GM19397 (cell line): Measurements from ENCODE around the gene CNEP1R1.
"Not testable (repeated sequence)": the region's sequence is repeated elsewhere in the genome, so short reads cannot be mapped to it uniquely, and the experiment has no call there.

ENCODE experiments used
- ATAC-seq: cut with Tn5 transposase; IDR thresholded peaks from one replicate; pipeline ENCODE4 v1.9.1; 2021; ENCODE audit warnings: mild to moderate bottlenecking, moderate library complexity; ENCODE audit not compliant: unreplicated experiment

The CNEP1R1 gene, protein sequence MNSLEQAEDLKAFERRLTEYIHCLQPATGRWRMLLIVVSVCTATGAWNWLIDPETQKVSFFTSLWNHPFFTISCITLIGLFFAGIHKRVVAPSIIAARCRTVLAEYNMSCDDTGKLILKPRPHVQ

DNA sequence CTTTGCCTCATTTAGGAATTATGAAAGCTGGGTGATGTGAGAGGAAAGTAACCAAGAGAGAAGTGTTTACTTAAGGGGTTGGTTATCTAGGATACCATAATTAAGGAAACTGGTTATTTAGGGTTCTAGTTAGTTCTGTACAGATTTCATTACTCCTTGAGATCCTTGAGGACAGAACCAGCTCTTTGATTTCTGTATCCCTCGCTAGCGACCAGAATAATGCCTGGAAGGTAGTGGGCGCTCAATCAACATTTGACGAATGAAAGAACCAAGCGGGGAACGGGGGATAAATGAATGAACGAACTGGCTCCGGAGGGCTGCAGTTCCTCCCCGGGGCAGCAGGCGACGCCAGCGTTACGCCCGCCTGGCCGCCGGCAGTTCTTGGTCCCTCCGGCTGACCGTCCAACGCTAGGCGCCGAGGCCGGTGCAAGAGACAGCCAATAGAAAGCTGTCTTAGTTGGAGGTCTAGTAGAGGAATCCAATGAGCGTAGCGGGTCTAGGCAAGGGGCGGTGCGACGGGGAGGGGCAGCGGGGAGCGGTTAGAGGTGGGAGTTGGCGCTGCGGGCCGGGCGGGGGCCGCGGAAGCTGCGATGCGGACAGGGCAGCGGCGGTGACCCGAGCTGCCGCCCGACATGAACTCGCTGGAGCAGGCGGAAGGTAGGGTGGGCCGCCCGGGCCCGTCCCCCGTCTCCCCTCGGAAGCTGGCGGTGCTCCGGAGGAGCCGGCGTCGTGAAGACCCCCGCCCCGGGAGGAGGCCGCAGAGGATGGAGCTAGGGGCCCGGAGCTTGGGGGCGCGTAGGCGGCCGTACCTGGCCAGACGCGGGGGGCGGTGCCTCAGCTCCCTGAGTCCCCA, at the start of gene CNEP1R1:
TSS of gene CNEP1R1 (plus strand) at position 542 of the 853 bp plus-strand sequence. CDS start at position 633, 91 bp downstream.
- peak; percentile 99 for ATAC-seq

DNA sequence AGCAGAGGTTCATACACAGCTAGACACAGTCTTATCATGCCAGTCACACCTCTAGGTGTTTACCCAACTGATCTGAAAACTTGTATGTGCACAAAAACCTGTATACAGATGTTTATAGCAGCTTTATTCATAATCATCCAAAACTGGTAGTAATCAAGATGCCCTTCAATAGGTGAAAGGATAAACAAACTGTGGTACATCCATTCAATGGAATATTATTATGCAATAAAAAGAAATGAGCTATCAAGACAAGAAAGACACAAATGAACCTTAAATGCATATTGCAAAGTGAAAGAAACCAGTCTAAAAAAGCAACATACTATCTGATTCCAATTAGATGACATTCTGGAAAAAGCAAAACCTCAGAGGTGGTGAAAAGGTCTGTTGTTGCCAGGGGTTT, 47.6 kb upstream of the CNEP1R1 start:
- no peak for ATAC-seq

DNA sequence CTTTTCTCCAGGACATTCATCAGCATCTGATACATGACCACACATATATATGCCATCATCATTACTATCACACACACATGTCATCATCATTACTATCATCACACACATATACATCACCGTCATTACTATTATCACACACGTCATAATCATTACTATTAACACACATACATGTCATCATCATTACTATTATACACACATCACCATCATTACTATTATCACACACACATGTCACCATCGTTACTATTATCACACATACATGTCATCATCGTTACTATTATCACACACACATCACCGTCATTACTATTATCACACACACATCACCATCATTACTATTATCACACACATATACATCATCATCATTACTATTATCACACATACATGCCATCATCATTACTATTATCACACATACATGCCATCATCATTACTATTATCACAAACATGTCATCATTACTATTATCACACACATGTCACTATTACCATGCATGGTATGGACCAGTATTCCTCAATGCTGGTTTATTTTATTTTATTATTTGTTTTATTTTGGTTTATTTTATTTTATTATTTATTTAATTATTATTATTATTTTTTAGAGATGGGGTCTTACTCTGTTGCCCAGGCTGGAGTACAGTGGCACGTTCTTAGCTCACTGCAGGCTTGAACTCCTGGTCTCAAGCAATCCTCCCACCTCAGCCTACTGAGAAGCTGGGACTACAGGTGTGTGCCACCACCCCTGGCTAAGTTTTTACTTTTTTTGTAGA, 46.3 kb upstream of the CNEP1R1 start:
- ATAC-seq: no peak

DNA sequence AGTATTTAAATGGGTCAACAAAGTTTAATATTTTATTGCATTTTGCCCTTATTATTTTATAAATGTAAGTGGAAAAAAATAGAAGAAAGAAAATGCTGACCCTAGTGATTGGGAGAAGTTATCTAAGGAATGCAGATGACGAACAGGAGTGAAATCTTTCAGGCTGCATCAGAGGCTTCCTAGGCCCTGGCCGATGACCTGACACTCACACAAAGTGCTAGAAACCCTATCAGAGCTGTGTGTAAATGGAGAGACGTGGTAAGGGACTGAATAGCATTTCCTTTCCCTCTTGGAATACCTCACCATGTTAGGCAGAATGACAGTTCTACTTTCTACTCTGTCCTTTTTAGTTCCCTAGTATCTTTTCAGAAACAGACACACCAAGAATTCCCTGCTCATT, 44.9 kb upstream of the CNEP1R1 start:
- no peak for ATAC-seq

DNA sequence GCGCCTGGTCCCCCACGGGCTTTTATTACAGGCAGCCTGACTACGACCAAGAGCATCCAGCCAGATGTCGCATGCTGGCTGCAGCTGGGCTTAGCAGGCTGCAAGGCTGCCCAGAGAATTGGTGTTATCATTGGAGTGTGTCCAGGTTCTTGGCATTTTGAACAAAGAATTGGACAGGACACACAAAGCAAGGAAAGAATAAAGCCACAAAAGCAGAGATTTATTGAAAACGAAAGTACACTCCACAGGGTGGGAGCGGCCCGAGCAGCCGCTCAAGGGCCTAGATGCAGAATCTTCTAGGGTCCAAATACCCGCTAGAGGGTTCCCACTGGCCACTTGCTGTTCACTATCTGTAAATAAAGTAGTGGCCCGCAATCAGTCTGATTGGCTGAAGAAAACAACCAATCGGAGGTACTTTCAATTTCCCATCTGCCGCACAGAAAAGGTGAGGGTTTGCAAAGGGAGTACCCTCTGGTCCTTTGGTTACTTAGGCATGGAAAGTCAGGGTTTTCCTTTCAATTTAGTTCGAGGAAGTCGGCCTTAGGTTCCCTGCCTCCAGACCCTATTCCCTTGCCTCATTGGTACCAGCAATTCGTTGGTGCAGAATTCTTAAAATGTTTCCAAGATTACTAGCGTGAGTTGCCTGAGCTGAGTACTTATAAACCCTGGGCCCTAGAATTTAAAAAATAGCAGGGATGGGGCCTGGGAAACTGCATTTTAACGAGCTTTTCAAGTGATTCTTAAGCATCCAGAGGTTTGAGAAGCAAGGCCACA, 38.5 kb upstream of the CNEP1R1 start:
- no peak for ATAC-seq

DNA sequence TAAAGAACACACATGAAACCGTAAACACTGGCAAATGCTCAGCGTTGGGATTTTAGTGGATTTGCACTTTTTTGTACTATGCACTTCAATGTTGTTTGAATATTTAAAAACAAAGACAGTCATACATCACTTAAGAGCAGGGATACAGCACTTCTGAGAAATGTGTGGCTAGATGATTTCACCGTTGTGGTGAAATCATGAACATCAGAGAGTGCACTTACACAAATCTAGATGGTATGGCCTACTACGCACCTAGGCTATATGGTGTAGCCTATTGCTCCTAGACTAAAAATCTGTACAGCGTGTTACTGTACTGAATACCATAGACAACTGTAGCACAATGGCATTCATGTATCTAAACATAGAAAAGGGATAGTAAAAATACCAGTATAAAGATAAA, 37.6 kb upstream of the CNEP1R1 start:
- ATAC-seq: no peak

DNA sequence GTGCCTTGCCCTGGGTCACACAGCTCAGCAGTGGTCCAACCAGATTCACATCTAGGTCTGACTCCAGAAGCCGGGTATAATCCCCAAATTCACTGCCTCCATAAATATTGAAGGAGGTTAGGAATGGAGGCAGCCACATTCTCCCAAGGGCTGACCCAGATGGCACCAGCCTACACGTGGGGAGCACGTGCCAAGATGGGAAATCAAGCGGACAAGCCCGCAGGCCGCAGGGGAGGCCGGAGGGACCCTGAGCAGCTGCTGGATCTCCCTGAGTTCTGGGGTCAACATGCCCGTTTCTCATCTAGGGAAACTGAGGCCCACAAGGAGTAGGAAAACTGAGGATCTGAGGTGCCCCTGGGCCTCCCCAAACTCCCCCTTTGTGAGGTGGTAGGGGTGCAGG, 32.2 kb upstream of the CNEP1R1 start:
- ATAC-seq: no peak

DNA sequence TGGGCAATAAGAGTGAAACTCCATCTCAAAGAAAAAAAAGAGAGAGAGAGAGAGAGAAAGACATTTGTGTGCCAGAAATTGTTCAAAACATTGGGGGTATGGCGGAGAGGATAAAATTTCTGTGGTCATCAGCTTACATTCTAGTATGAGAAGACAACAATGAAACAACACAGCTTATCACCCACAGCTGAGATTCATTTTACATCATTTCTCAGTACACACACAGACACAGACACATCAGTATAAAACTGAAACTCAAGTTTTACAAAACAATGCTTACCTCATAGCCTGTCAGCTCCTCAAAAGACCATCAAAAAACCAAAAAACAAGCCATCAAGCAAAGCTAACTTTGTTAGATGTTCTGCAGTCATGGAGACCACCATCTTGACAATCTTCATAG, 31.4 kb upstream of the CNEP1R1 start:
- ATAC-seq: no peak

DNA sequence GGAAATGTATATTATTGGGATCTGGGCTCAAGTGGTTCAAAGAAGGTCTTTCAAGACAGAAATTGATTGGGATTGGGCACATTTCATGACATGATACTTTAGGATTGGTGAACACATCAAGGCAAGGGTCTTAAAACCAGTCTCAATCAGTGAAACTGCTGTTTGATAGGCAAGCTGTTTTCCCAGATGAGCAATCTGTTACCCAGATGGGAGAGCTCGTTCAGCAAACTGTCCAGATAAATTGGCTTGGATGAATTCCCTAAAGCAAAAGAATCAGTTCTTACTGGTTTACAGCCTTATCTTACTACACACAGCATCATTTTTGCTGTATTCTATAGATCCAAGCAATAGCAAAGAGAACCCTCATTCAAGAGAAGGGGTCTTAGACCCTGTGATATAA, 31.0 kb upstream of the CNEP1R1 start:
- ATAC-seq: no peak

DNA sequence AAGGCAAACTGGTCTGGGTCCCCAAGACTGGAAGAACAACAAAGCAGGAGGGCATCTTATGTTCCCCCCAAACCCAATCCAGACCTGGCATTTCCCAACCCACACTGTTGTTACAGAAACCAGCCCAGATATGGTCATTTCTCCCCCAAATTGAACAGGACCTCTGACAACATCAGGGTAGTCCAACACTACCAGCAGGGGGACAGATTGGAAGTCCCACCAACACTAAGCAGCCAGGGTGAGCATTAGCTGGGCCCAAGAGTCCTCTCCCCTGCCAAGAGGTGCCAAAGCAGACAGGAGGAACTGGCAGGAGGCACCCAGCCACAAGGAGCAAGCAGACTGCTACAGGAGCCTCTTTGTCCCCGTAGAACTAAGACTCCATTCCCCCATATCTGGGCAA, 29.3 kb upstream of the CNEP1R1 start:
- no peak for ATAC-seq

DNA sequence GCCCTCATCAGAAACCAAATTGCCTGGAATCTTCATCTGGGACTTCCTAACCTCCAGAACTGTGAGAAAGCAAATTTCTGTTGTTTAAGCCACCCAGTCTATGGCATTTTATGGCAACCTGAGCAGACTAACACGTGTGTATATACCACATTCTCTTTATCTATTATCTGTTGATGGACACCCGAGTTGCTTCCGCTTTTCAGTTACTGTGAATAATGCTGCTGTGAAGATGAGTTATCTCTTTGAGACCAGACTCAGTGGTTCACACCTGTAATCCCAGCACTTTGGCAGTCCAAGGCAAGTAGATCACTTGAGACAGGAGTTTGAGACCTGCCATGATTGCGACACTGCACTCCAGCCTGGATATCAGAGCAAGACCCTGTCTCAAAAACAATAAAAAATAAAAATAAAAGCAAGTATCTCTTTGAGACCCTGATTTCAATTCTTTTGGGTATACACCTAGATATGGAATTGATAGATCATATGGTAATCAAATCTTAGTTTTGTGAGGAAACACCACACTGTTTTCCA, 27.2 kb upstream of the CNEP1R1 start:
- ATAC-seq: no peak

DNA sequence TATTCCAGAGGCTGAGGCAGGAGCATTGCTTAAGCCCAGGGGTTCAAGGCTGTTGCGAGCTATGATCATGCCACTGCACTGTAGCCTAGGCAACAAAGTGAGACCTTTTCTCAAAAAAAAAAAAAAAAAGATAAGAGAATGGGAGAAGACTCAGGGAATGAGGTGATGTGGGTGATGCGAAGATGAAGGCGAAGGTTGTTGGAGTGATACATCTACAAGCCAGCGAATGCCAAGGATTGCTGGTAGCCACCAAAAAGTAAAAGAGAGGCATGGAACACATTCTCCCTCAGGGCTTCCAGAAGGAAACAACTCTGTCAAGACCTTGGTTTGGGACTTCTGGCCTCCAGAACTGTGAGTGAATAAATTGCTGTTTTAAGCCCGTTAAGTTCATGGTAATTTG, 26.0 kb upstream of the CNEP1R1 start:
- no peak for ATAC-seq

DNA sequence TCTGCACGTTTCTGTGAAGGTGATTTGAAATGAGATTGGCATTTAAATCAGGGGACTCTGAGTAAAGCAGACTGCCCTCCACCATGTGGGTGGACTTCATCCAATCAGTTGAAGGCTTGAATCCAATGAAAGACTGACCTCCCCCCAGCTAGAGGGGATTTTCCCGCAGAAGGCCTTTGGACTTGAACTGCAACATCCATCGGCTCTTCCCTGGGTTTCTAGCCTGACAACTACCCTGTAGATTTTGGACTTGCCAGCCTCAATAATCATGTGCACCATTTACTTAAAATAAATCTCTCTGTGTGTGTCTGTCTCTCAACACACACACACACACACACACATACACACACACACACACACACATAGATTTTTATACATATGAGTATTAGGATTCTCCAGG, 23.9 kb upstream of the CNEP1R1 start:
- ATAC-seq: no peak

DNA sequence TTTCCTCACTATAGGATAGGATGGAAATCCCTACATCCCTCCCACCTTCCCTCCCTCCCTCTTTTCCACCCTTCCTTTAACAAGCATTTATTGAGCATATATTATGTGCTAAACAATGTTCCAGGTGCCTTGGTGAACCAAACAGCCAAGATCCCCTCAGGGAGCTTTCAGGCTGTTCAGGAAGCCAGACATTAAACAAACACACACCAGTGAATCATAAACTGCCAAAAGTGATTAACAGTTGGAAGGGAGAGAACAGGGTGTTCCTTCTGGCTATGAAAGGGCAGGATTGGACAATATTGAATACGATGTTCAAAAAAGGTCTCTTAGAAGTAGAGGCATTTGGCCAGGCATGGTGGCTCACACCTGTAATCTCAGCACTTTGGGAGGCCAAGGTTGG, 22.8 kb upstream of the CNEP1R1 start:
- ATAC-seq: no peak

DNA sequence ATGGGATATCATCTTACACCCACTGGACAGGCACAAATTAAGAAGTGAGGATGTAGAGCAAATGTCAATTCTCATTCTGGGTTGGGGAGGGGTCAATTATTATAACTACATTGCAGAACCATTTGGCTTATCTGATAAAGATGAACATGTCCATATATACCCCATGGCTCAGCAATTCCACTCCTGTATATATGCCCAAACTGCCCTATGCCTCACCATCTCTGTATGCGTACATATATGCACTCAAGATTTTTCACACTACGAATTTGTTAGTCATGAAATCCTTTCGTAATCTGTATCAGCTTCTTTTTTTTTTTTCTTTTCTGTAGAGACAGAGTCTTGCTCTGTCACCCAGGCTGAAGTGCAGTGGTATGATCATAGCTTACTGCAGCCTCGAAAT, 20.8 kb upstream of the CNEP1R1 start:
- no peak for ATAC-seq

DNA sequence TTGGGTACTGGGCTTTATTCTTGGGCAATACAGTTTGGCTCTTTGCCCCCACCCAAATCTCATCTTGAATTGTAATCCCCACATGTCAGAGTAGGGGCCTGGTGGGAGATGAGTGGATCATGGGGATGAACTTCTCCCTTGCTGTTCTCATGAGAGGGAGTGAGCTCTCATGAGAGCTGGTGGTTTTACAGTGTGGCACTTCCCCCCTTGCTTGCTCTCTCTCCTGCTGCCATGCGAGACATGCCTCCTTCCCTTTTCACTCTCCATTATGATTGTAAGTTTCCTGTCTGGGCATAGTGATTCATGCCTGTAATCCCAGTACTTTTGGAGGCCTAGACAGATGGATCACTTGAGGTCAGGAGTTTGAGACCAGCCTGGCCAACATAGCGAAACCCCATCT, 18.1 kb upstream of the CNEP1R1 start:
- ATAC-seq: no peak

DNA sequence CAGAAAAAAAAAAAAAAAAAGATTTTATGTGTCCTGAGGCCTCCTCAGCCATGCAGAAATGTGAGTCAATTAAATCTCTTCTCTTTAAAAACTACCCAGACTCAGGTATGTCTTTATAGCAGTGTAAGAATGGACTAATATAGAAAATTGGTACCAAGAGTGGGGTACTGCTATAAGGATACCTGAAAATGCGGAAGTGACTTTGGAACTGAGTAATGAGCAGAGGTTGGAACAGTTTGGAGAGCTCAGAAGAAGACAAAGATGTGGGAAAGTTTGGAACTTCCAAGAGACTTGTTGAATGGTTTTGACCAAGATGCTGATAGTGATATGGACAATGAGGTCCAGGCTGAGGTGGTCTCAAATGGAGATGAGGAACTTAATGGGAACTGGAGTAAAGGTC, 17.3 kb upstream of the CNEP1R1 start:
- no peak for ATAC-seq

DNA sequence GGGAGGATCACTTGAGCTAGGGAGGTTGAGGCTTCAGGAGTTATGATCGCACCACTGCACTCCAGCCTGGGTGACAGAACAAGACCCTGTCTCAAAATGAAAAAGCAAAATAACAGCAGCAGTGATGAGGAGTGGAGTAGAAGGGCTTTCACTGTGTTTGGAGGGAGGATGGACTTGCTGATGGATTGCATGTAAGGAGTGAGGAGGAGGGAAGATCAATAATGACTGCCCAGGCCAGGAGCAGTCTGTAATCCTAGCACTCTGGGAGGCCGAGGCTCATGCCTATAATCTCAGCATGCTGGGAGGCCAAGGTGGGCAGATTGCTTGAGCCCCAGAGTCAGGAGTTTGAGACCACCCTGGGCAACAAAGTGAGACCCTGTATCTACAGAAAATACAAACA, 14.8 kb upstream of the CNEP1R1 start:
- ATAC-seq: no peak

DNA sequence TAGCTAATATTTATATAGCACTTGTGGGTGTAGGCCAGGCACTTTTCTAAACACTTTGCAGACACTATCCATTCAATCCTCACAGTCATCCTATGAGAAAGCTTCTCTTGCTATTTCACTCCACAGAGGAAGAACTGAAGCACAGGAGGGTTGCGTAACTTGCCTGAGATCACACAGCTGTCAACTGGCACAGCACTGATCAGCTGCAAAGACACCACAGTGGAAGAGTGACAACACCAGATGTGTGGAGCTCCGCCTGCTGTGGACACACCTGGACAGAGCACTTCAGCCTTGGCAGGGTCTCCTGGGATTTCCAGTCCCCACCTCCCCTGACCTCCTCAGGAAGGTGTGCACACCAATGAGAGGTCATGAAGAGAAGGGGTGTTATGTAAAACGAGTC, 13.3 kb upstream of the CNEP1R1 start:
- ATAC-seq: no peak

DNA sequence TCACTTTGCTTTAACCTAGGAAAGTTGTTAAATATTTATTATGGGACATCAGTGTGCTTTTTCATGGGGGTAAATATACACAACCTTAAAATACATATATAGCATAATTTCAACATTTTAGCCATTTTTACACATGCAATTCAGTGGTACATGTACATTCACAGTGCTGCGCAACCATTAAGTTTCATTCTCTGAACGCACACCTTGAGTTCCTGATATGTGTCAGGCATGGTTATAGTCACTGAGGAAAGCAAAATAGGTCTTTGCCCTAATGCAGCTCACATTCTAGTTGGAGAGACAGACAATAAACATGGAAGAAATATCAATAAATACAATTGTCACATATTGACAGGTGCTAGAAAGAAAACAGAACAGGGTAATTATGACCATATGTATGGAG, 12.8 kb upstream of the CNEP1R1 start:
- no peak for ATAC-seq

DNA sequence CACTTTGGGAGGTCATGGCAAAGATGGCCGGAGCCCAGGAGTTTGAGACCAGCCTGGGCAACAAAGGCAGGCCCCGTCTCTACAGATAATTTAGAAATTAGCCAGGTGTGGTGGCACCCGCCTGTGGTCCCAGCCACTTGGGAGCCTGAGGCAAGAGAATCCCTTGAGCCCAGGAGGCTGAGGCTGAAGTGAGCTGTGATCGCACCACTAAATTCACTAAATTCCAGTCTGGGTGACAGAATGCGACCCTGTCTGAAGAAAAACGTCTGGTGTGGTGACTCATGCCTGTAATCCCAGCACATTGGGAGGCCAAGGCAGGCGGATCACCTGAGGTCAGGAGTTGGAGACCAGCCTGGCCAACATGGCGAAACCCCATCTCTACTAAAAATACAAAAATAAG, 10.8 kb upstream of the CNEP1R1 start:
- not testable (repeated sequence) for ATAC-seq
